HG02973 (cell line): ENCODE data around the gene TNFRSF6B.

Experiments
- ATAC-seq: cut with Tn5 transposase; IDR thresholded peaks from one replicate; pipeline ENCODE4 v1.9.1; 2021; ENCODE audit warnings: moderate library complexity; ENCODE audit not compliant: unreplicated experiment

TNFRSF6B gene

DNA sequence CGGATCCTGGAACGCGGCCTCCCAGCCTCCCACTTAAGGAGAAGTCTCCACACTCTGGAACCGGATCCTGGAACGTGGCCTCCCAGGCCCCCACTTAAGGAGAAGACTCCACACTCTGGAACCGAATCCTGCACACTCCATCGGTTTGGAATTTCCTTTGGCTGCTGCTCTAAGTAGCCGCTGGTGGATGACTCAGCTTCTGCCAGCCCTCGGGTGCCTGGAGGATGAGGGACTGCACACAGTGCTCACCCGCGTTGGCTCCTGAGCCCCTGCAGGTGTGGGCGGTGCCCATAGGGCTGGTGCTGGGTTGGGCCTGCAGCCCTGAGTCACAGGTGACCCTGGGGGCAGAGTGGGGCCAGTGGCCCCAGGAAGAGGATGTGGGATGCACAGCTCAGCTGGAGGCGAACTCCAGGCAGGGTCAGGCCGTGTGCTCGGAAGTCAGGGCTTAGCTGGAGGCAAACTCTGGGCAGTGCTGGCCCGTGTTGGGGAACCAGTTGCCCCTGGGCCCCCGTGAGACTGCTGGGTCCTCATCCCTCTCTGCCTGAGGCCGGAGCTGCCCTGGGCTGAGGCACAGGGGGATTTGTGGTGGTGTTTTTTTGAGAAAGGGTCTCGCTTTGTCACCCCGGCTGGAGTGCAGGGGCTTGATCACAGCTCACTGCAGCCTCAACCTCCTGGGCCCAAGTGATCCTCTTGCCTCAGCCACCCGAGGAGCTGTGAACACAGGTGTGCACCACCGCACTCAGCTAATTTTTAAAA, 13.9 kb upstream of the TNFRSF6B start:
- ATAC-seq: no peak

DNA sequence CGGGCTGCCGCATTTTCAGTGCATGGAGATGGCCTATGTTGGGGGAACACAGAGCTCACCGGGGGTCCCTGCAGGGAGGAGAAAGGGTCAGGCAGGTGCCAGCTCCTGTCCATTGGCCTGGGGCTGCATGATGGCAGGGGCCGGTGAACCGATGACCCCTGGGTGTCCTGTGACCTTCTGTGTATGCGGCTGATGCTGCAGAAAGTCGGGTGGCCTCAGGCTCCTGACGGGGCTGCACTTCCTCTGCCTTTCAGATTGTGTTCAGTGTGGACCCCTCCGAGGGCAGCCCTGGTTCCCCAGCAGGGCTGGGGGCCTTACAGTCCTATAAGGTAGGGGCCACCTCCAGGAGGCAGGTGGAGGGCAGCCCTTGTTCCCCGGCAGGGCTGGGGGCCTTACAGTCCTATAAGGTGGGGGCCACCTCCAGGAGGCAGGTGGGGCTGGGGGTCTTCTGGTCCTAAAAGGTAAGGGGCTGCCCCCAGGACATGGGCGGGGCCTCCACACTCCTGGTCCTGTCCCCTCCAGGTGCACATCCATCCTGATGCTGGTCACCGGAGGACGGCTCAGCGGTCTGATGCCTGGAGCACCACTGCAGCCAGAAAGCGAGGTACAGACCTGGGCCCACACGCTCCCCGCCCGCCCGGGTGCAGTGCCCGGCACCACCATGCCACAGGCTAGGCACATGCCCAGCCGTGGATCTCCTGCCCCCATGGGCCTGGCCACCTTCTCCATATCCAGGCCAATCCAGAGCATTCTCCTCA, 11.0 kb upstream of the TNFRSF6B start:
- ATAC-seq: no peak

DNA sequence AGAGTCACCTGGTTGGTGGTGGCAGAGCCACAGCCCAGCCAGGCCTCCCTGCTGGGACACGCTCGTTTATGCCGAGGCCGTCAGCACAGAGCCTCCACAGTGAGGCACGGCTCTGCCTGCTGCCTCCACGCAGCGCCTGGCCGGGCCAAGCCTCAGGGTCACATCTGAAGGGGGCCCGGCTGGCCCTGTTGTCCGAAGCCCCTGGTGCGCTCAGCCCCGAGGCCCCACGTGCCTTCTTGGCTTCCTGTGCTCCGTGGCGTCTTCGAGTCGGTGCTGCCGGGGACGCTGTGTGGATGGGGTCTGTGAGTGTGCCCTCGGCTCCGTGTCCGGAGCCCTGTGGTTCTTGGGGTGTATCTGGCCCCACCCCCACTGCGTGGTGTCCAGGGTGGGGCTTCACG, 10.4 kb upstream of the TNFRSF6B start:
- ATAC-seq: no peak

DNA sequence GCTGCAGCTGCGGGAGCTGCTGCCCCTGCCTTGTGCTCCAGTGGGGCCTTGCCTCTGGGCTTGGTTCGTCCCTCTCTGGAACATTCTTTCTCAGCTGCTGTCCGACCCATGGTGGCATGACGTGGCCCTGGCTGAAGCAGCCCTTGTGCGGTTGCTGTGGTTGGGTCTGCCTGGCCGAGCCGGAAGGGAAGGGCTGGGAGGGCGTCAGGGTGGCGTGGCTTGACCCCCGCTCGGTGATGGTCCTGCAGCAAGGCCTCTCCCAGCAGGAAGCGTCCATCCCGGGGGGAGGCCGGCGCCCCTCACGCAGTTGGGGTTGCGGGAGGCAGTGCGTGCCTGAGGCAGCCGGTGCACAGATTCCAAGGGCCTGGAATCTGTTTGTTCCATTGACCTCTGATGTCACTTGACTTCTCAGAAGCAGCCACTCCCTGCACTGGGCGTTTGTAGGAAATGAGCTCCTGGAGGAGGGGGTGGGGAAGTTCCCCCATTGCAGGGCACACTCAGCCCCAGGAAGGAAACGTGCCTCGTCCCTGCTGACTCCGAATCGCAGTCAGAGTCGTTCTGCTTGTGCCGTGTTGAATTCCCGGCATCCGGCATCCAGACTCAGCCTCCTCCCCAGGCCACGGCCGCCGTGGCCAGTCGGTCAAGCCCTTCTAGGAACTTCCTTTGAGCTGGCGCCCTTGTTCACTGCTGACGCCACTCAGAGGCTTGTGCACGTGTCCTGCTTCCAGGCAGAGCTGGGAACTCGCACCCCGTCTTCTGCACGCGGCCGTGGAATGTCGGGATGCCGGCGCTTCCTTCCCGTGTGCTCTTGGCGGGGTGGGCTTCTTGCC, 9.7 kb upstream of the TNFRSF6B start:
- ATAC-seq: no peak

DNA sequence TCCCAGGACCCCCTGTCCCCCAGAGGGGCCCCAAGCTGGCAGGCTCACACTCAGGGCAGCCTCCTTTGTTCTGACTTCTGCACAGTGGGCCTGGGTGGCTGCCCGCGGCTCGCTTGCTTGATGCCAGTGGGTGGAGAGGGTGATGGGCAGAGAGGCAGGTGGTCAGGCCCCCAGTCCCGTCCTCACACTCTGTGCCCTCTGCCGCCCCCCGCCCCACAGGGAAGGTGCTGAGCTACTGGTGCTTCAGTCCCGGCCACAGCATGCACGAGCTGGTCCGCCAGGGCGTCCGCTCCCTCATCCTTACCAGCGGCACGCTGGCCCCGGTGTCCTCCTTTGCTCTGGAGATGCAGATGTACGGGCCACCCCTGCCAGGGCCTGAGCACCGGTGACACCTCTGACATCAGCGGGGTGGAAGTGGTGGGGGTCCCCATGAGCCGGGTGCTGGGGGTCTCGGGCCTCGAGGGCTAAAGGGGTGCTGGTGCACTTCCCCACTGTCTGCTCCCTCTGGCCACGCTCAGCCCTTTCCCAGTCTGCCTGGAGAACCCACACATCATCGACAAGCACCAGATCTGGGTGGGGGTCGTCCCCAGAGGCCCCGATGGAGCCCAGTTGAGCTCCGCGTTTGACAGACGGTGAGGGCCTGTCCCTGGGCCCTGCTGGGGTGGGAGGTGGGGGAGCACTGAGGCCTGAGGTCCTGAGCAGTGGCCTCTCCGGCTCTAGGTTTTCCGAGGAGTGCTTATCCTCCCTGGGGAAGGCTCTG, 8.9 kb upstream of the TNFRSF6B start:
- no peak for ATAC-seq

DNA sequence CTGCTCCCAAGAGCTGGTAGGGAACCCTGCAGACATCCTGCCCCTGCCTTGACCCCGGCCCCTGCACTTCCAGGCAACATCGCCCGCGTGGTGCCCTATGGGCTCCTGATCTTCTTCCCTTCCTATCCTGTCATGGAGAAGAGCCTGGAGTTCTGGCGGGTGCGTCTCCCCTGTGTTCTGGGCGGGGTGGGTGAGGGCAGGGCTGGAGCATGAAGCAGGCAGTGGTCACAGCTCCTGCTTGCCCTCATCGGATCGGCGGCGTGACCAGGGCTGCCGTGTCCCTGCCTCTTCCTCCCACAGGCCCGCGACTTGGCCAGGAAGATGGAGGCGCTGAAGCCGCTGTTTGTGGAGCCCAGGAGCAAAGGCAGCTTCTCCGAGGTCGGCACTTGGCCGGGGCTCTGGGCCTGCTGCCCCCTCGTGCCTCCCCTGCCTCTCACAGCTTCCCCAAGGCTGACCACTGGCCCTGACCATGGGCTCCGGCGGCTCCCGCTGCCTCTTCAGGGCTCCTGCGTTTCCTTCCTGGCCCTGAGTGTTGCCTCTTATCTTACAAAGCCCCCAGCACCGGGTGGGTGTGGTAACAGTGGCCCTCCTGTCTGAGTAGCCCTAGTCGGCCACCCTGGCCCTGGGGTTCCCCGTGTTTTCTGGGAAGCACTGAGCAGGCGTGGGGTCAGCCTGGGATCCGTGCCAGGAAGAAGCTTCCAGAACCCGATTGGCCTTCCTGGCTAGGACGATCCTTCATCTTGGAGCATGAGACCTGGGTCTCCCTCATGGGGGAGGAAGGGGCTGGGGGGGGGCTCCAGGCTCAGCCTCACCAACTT, 8.0 kb upstream of the TNFRSF6B start:
- ATAC-seq: no peak

DNA sequence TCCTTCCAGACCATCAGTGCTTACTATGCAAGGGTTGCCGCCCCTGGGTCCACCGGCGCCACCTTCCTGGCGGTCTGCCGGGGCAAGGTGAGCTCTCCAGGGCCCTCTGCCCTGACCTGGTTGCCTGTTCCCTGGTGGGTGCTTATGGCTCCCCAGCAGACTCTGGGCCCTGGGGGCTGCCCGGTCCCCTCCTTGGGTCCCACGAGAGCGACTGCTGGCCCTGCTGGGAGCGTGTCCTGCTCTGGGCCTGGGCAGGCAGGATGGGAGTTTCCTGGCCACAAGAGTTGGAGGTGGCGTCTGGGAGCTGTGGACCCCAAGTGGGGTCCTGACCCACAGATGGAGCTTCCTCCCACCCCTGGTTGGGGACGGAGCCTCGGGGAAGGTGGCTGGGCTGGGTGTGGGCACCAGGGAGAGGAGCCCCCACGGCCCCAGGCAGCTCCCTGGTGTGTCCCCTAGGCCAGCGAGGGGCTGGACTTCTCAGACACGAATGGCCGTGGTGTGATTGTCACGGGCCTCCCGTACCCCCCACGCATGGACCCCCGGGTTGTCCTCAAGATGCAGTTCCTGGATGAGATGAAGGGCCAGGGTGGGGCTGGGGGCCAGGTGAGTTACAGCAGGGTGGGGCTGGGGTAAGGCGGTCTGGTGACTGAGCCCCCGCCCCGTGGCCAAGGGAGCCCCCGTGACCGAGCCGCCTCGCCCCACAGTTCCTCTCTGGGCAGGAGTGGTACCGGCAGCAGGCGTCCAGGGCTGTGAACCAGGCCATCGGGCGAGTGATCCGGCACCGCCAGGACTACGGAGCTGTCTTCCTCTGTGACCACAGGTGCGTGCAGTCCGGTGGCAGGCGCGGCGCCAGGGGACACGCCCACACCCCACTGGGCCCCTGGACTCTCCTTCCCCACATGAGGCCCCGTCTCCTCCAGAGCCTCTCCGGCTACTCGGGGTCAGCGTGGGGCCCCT, 7.1 kb upstream of the TNFRSF6B start:
- ATAC-seq: no peak

DNA sequence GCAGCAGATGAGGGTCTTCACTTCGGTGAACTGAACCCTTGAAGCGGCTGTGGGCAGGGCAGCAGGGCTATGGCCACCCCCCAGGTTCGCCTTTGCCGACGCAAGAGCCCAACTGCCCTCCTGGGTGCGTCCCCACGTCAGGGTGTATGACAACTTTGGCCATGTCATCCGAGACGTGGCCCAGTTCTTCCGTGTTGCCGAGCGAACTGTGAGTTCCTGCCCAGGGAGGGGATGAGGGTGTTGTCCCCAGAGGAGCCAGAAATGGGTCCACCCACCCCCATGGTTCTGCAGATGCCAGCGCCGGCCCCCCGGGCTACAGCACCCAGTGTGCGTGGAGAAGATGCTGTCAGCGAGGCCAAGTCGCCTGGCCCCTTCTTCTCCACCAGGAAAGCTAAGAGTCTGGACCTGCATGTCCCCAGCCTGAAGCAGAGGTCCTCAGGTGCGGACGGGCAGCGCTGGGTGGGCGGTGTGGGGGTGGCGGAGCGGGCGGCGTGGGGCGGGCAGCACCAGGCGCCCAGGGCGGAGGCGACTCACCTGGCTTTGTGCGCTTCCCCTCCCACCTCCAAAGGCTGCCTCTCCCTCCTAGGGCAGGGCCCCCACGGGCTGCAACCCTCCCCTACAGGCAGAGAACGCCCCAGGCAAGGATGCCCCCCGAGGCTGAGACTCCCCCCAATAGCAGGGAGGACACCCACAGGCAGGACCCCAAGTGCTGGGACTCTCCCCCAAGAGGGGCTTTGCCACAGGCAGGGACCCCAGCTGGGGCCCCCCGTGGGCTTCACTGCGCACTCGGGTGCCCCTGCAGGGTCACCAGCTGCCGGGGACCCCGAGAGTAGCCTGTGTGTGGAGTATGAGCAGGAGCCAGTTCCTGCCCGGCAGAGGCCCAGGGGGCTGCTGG, 6.2 kb upstream of the TNFRSF6B start:
- no peak for ATAC-seq

DNA sequence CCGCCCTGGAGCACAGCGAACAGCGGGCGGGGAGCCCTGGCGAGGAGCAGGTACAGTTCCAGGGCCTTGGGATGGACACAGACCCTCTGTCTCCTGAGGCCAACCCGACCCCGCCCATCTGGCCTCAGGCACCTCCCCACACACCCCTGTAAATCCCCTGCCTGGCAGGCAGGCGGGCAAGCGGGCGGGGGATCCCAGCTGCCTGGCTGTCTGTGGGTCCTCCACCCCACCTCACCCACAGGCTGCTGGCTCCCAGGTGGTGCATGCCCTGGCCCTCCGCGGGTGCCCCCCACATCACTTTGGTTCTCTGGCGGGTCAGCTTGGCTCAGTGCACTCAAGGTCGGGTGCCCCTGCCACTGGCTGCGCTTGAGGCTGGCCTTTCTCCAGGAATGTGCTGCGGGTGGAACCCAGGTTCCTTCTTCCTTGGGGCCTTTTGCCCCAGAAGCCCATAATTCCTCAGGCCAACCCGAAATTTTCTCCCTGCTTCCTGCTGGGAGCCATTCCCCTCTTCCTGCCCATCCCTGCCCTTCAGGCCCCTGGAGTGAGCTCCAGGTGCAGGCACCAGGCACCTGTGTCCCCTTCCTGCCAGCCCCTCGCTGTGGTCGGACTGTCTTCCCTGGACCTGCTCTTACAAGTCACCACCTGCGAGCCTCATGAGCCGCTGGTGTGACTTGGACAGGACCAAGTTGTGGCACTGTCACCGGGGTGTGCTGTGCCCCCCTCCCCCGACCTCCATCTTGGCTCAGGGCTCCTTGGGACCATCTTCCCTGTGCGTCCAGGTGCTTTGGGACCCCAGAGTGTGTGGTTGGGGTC, 5.3 kb upstream of the TNFRSF6B start:
- ATAC-seq: no peak

DNA sequence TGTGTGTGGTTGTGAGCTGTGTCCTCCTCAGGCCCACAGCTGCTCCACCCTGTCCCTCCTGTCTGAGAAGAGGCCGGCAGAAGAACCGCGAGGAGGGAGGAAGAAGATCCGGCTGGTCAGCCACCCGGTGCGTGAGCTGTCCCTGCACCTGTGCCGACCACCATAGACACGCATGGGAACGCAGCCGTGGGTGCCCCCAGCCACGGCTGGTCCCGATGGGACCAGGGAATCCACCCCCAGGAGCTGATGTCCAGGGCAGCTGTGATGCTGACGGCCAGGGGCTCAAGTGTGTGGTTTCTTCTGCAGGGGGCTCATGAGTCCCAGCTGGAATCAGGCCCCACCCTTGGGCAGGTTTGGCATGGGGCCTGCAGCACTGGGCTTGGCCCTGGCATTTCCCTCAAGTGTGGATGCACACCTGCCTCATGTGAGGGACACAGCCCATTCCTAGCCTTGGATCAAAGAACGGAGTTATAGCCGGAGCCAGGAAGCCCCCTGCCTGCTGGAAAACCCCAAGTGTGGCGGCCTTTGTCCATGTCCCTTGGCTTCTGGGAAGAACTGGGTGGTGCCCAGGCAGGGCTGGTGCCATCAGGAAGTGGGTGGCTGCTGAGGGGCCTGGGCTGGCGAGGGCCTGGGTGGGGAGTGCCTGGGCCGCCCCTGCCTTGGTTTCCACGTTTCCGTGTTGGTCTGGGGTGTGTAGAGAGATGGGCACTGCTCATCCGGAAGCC, 4.6 kb upstream of the TNFRSF6B start:
- ATAC-seq: no peak

DNA sequence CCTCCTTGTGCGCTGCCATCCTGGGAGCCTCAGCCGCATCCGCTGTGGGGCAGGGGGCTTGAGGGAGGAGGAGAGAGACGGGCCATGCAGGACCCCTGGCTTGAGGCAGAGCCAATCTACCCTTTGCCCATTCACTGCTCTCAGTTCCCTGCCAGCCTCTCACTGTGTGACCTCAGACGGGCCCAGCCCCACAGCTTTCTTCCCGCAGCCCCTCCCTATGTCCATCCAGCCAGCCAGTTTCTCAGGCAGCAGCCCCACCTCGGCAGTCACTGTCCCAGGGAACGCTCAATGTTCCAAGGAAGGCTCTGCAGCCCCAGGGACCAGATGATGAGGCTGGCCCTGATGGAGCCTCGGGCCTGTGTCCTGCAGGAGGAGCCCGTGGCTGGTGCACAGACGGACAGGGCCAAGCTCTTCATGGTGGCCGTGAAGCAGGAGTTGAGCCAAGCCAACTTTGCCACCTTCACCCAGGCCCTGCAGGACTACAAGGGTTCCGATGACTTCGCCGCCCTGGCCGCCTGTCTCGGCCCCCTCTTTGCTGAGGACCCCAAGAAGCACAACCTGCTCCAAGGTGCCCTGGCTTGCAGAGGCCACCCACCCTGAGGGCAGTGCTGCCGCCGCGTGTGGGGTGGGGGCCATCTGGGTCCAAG, 3.9 kb upstream of the TNFRSF6B start:
- ATAC-seq: no peak

DNA sequence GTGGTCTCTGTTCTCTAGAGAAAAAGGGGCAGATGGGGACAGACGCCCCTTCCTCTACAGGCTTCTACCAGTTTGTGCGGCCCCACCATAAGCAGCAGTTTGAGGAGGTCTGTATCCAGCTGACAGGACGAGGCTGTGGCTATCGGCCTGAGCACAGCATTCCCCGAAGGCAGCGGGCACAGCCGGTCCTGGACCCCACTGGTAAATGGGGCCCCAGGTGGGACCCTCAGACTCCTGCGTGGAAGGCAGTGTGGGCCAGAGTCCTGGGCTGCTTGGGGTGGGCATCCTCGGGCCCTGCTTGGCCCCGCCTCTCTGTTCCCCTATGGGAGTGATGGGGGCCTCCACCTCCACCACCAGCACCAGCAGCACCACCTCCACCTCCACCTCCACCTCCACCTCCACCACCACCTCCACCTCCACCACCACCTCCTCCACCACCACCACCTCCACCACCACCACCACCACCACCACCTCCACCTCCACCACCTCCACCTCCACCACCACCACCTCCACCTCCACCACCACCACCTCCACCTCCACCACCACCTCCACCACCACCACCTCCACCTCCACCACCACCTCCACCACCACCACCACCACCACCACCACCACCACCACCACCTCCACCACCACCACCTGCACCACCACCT, 3.2 kb upstream of the TNFRSF6B start:
- no peak for ATAC-seq

DNA sequence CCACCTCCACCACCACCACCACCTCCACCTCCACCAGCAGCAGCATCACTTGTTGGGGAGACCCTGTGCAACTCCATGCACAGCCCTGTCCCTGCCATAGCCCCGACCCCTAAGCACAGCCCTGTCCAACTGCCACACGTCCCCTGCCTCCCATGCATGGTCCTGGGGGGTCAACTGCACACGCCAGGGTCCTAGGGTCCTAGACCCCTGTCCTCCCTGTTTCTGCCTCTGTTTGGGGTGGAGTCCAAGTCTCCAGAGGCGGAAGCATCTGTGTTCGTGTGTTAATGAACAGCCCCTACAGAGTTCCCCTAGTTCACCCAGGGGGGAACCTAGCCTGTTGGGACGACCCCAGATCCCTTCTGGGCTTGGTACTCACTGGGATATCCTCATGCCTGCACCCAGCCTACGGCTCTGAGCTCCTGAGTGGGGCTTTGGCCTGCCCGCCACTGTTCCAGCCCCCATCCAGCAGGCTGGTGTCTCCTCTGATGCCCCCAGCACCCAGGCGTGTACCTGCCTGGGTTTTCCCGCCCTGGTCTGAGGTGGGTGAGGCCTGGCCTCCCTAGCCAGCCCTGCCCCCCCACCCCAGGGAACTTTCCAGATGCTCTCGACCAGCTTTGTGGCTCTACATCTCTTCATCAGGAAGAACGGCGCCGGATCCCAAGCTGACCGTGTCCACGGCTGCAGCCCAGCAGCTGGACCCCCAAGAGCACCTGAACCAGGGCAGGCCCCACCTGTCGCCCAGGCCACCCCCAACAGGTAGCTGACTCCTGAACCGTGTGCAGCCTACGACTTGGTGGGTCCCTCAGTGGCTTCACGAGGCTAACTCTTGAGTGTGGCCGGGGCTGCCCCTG, 2.5 kb upstream of the TNFRSF6B start:
- ATAC-seq: no peak

DNA sequence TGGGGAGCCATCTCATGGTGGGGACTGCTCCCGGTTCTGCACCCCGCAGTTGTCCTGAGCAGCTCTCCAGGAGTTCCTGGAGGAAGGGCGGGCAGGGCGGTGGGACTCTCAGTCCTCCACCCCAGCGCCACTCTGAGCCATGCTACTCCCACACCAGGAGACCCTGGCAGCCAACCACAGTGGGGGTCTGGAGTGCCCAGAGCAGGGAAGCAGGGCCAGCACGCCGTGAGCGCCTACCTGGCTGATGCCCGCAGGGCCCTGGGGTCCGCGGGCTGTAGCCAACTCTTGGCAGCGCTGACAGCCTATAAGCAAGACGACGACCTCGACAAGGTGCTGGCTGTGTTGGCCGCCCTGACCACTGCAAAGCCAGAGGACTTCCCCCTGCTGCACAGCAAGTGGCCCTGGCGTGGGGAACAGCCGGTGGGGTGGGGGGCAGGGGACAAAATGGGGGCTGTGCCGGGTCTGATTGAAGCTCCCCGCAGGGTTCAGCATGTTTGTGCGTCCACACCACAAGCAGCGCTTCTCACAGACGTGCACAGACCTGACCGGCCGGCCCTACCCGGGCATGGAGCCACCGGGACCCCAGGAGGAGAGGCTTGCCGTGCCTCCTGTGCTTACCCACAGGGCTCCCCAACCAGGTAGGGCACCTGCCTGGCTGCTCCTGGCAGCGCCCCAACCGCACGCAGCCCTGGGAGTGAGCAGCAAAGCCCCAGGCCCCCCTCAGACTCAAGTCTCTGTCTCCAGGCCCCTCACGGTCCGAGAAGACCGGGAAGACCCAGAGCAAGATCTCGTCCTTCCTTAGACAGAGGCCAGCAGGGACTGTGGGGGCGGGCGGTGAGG, 1.6 kb upstream of the TNFRSF6B start:
- ATAC-seq: no peak
